GM13976 (cell line): ENCODE measurements around the gene KRT83.
A peak's percentile ranks its signal among the peaks of the same experiment; 100 is the strongest.

Source experiments
- DNase-seq: peaks from one replicate; pipeline ENCODE4 v3.0.0; 2012; ENCODE audit warnings: low spot score
- CTCF ChIP-seq: IDR thresholded peaks from 2 replicates; pipeline ENCODE4 v1.5.1; 2012; ENCODE audit warnings: borderline replicate concordance, mild to moderate bottlenecking; ENCODE audit not compliant: insufficient read depth; ENCODE audit errors: extremely low read depth, missing control alignments, control extremely low read depth
- in situ Hi-C: fragments of 300-500 bp; cut with MboI; formaldehyde crosslinking; loops from one replicate; pipeline ENCODE4 v1.12.0; 2022; ENCODE audit warnings: low sequenced_read_pairs, mixed read lengths, inconsistent platforms; ENCODE audit not compliant: unreplicated experiment

Gene KRT83

DNA sequence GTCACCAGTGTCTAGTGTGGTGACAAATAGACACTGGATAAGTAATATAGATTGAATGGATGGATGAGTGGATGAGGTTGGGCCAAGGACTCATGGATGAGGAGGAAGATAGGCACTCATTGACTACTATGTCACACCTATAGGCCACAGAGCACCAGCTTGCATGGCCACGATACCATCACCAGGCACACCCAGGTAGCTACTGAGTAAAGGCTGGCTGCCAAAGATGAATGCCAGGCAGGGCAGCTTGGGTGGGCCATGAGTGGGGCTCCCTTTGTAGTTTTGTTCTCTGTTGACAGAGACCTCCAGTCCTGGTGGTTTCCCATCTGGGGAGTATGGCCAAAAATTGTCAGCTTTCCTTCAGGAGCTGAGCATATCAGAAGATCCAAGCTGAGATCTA lies 11.2 kb upstream of the KRT83 start:
- no peak for DNase-seq
- no peak for TF ChIP-seq CTCF
- in situ Hi-C loops = no loop called here

DNA sequence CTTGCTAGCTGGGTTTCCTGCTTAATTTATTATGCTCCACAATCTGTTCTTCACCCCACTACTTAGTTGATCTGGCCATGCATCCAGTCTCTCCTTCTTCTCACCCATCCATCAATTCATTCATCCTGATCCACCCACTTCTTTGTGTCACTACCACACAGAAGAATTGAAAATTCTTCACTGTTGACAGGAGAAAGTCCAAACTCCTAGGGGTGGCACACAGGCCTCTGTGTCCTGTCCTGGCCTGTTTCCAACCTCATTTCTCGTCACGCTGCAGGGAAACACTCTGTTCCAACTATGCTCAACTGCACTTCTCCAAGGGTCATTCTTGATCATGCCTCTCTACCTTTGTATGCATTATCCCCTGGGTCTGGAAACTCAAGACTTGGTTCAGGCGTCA lies 10.6 kb upstream of the KRT83 start:
- TF ChIP-seq CTCF = no peak
- in situ Hi-C loops = no loop called here
- no peak for DNase-seq

GRCh38 chr12:52331039-52331438 lies 9.8 kb upstream of the KRT83 start:
- in situ Hi-C loops = no loop called here
- DNase-seq = no peak
- TF ChIP-seq CTCF = no peak

- no peak for DNase-seq
- in situ Hi-C loops = no loop called here
- no peak for TF ChIP-seq CTCF
Measured at GRCh38 chr12:52327830-52328500, 6.8 kb upstream of the KRT83 start.

- in situ Hi-C loops = no loop called here
- peak; percentile 69 for TF ChIP-seq CTCF
- DNase-seq = peak; percentile 82
Measured at GRCh38 chr12:52327052-52327829, 6.0 kb upstream of the KRT83 start.

DNA sequence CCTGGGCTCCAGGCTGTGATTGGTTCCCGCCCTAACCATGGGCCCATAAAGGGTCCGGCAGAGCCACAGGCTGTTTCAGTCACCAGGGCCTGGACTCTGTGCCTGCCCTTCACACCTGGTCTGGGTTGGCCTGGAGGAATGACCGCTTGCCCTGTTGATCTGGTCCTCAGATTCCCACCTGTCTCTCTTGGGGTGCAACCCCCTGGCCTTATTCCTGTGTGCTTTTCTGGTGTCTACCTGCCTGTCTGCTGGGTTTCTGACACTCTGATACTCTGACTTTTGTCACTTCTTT lies 2.9 kb upstream of the KRT83 start:
- in situ Hi-C loops = no loop called here
- TF ChIP-seq CTCF = no peak
- no peak for DNase-seq
